Common myeloid progenitor, CD34-positive (primary cell): ENCODE results near the gene CKS1B.

Experiments
- CTCF ChIA-PET: fragments of 350-600 bp; sonication (Branson Sonifier 250); formaldehyde crosslinking; loops from one replicate; lab custom pipeline; 2021; ENCODE audit warnings: antibody characterized with exemption; lab: Charles Lee
- POLR2A ChIA-PET: fragments of 350-600 bp; sonication (Branson Sonifier 250); formaldehyde crosslinking; loops from one replicate; lab custom pipeline; 2021; ENCODE audit warnings: antibody characterized with exemption; lab: Charles Lee
- DNase-seq, 3 donors: peaks; one replicate each; pipeline versions ENCODE4 v3.0.0 to v3.0.0-alpha.2; 2013
- H3K27ac ChIP-seq, 2 experiments: 1 replicate in 1 of 2; 2 replicates in 1 of 2; pipeline ENCODE4 v1.7.0; 2013; ENCODE audit warnings: inconsistent platforms in 2 of 2, low read length in 2 of 2, mild to moderate bottlenecking in 2 of 2, low read depth in 1 of 2, moderate library complexity in 1 of 2; ENCODE audit not compliant: severe bottlenecking in 2 of 2, insufficient read depth in 1 of 2, poor library complexity in 1 of 2
- H3K27me3 ChIP-seq, 5 experiments: replicated peaks in 2 of 5; 1 replicate in 3 of 5; 2 replicates in 2 of 5; pipeline versions ENCODE4 v1.6.1 to v1.7.0; 2013; ENCODE audit warnings: low read length in 4 of 5, mild to moderate bottlenecking in 2 of 5, moderate library complexity in 2 of 5, inconsistent platforms in 1 of 5; ENCODE audit not compliant: insufficient read depth in 5 of 5, control insufficient read depth in 4 of 5
- H3K36me3 ChIP-seq, 4 experiments: 1 replicate in 2 of 4; 2 replicates in 2 of 4; pipeline versions ENCODE4 v1.6.1 to v1.7.0; 2013; ENCODE audit warnings: low read length in 3 of 4, control low read depth in 1 of 4, mild to moderate bottlenecking in 1 of 4; ENCODE audit not compliant: control insufficient read depth in 4 of 4, insufficient read depth in 4 of 4
- H3K4me1 ChIP-seq, 4 experiments: 1 replicate in 3 of 4; 2 replicates in 1 of 4; pipeline versions ENCODE4 v1.6.1 to v1.7.1; 2013; ENCODE audit warnings: low read length in 3 of 4, mild to moderate bottlenecking in 3 of 4, control low read depth in 1 of 4, inconsistent platforms in 1 of 4, moderate library complexity in 1 of 4; ENCODE audit not compliant: control insufficient read depth in 4 of 4, insufficient read depth in 4 of 4; ENCODE audit errors: control extremely low read depth in 1 of 4
- H3K4me3 ChIP-seq, 7 experiments: 1 replicate in 4 of 7; 2 replicates in 3 of 7; pipeline versions ENCODE4 v1.5.1 to v1.7.0; 2013; ENCODE audit warnings: mild to moderate bottlenecking in 7 of 7, low read length in 6 of 7, moderate library complexity in 6 of 7, inconsistent platforms in 2 of 7, low read depth in 2 of 7, control low read depth in 1 of 7; ENCODE audit not compliant: insufficient read depth in 4 of 7, control insufficient read depth in 1 of 7; ENCODE audit errors: extremely low read depth in 1 of 7
- H3K9me3 ChIP-seq, 5 experiments: 1 replicate in 4 of 5; 2 replicates in 1 of 5; pipeline versions ENCODE4 v1.6.1 to v1.7.1; 2013; ENCODE audit warnings: low read length in 4 of 5, mild to moderate bottlenecking in 2 of 5, inconsistent platforms in 1 of 5, low read depth in 1 of 5, moderate library complexity in 1 of 5; ENCODE audit not compliant: control insufficient read depth in 4 of 5, insufficient read depth in 2 of 5; ENCODE audit errors: control extremely low read depth in 1 of 5
- WGBS: methylation state at CpG from one replicate; pipeline ENCODE4 v1.1.5; 2013; ENCODE audit not compliant: insufficient coverage; 5-methylcytosine and 5-hydroxymethylcytosine counted together

Gene CKS1B

GRCh38 chr1:154999571-155000410 lies 25.3 kb downstream of the CKS1B start:
- peak overlapping the region in 1 of 2 experiments; percentile 79 for H3K27ac ChIP-seq
- no peaks in the 10 kb centered on the region for H3K9me3 ChIP-seq
- under 1% methylated on average over 34 of the region's 50 CpGs for WGBS
- H3K36me3 ChIP-seq: no peaks in the 10 kb centered on the region
- peak in 2 of 3 donors; percentile 50 to 61 for DNase-seq
- H3K4me3 ChIP-seq: peak overlapping the region; percentile 16 to 95 (median 72)
- no peaks in the 10 kb centered on the region for H3K27me3 ChIP-seq
- ChIA-PET POLR2A (interaction anchor here (0.6 to 1.8 kb wide), 5 partner anchors 13 to 47 kb away, joined by 3 to 6 read pairs (median 4); partner anchors contain the start of gene PYGO2), CTCF (interaction anchor here (0.8 to 14.0 kb wide), 13 partner anchors 10 to 81 kb away, joined by 3 to 320 read pairs (median 5); partner anchors contain the start of genes CKS1B, FLAD1, PBXIP1 and PYGO2)
- peaks cover 14 to 86% (median 83%) of the 10 kb centered on the region in 4 experiments for H3K4me1 ChIP-seq

DNA sequence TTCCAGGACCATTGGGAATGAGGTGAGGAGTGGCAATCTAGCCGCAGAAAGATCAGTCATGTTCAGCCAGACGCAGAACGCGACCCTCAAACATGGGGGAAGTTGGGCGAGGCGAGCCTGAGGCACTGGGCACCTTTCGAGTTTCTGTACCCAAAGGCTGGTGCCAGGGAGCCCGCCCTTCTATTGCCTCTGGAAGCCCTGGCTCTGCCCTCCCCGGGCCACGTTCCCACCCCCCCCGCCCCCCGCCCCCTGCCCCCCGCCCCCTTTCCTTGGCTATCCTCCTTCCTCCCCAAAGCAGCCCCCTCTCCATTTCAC lies 25.9 kb downstream of the CKS1B start:
- peak overlapping the region in 1 of 2 experiments; percentile 83 for H3K27ac ChIP-seq
- H3K4me3 ChIP-seq: peak overlapping the region; percentile 54 to 95 (median 72)
- CTCF ChIA-PET: interaction anchor here (0.8 to 14.0 kb wide), 8 partner anchors 17 to 81 kb away, joined by 3 to 320 read pairs (median 6); partner anchors contain the start of genes CKS1B, FLAD1, PBXIP1 and PYGO2
- POLR2A ChIA-PET: interaction anchor here (0.6 to 1.8 kb wide), 3 partner anchors 12 to 28 kb away, joined by 3 to 6 read pairs (median 4); no protein-coding TSS in a partner anchor
- no peaks in the 10 kb centered on the region for H3K27me3 ChIP-seq
- DNase-seq: peak in 2 of 3 donors; percentile 65 to 74
- H3K4me1 ChIP-seq: peaks cover 15 to 88% (median 84%) of the 10 kb centered on the region in 4 experiments
- 0% methylated on average over 7 of the region's 13 CpGs for WGBS
- no peaks in the 10 kb centered on the region for H3K9me3 ChIP-seq
- H3K36me3 ChIP-seq: no peaks in the 10 kb centered on the region

GRCh38 chr1:155000726-155001424 lies 26.4 kb downstream of the CKS1B start:
- peaks cover 15 to 90% (median 86%) of the 10 kb centered on the region in 4 experiments for H3K4me1 ChIP-seq
- H3K9me3 ChIP-seq: no peaks in the 10 kb centered on the region
- peak overlapping the region; percentile 54 to 83 for H3K27ac ChIP-seq
- under 1% methylated on average over 35 of the region's 43 CpGs for WGBS
- ChIA-PET POLR2A (interaction anchor here (0.6 to 0.8 kb wide), 3 partner anchors 28 to 41 kb away, joined by 3 read pairs; no protein-coding TSS in a partner anchor), CTCF (interaction anchor here (0.8 to 14.0 kb wide), 6 partner anchors 8 to 71 kb away, joined by 3 to 320 read pairs (median 26); partner anchors contain the start of genes CKS1B, FLAD1, LENEP and PBXIP1)
- no peaks in the 10 kb centered on the region for H3K27me3 ChIP-seq
- DNase-seq: peak; percentile 84 to 92 (median 87)
- H3K4me3 ChIP-seq: peak overlapping the region; percentile 54 to 95 (median 72)
- H3K36me3 ChIP-seq: no peaks in the 10 kb centered on the region

- Histone ChIP-seq H3K27me3 (no peaks in the 10 kb centered on the region), H3K36me3 (no peaks in the 10 kb centered on the region), H3K4me1 (peaks cover 11 to 90% (median 86%) of the 10 kb centered on the region in 4 experiments), H3K27ac (peak overlapping the region; percentile 54 to 83), H3K9me3 (no peaks in the 10 kb centered on the region), H3K4me3 (peak overlapping the region; percentile 39 to 95 (median 72))
- WGBS: 3% methylated on average over 6 of the region's 11 CpGs
- ChIA-PET POLR2A (interaction anchor here (0.8 kb wide), 2 partner anchors 40 to 41 kb away, joined by 3 read pairs; no protein-coding TSS in a partner anchor), CTCF (interaction anchor here (0.8 to 14.0 kb wide), 6 partner anchors 8 to 70 kb away, joined by 3 to 320 read pairs (median 26); partner anchors contain the start of genes CKS1B, FLAD1, LENEP and PBXIP1)
- no peak for DNase-seq
Measured at GRCh38 chr1:155001425-155001674, 26.9 kb downstream of the CKS1B start.

DNA sequence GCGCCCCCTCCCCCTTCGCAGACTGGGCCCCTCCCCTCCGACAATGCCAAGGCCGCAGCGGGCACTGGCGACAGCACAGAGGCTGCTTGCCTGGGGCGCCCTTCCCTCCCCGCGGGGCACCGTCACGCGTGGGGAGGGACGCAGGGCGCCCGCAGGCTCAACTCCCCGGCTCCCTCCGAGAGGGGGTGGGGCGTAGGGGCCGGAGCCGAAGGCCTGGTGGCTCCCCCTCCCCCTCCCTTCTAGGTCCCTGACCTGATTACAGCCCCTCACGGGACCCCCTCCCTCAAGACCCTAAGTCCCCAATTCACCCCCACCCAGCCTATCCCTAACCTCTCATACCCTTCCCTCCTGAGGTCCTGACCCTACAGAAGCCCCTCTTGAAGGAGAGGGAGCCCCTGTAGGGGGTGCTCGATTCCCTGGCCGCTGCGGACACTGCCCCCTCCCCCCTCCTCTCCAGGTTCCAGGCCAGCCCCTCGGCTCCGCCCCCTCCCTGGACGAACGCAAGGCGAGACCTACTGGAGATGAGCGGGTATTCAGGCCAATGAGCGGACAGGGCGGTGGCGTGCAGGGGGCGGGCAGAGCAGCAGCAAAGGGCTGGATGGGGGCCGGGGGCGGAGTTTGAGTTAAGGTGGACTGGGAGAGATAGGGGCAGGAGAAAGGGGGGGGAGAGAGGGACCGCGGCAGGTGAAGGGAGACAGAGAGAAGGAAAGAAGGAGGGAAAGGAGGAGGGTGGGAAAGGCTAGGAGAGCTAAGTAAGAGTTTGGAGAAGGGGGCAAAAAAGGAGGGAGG lies 27.4 kb downstream of the CKS1B start:
- Histone ChIP-seq H3K4me1 (peaks cover 11 to 90% (median 88%) of the 10 kb centered on the region in 4 experiments), H3K27me3 (no peaks in the 10 kb centered on the region), H3K36me3 (no peaks in the 10 kb centered on the region), H3K4me3 (peak overlapping the region; percentile 39 to 95 (median 72)), H3K27ac (peak overlapping the region in 1 of 2 experiments; percentile 83), H3K9me3 (no peaks in the 10 kb centered on the region)
- ChIA-PET CTCF (interaction anchor here (0.7 to 14.0 kb wide), 7 partner anchors 15 to 70 kb away, joined by 3 to 320 read pairs (median 4); partner anchors contain the start of genes CKS1B, FLAD1, PBXIP1 and PYGO2), POLR2A (interaction anchor here (0.8 to 1.0 kb wide), 3 partner anchors 15 to 42 kb away, joined by 3 to 4 read pairs (median 3); no protein-coding TSS in a partner anchor)
- 0% methylated on average over 29 of the region's 38 CpGs for WGBS
- peak; percentile 96 to 98 (median 98) for DNase-seq
